ENCODE measurements around the gene PDPN.

The PDPN gene

DNA sequence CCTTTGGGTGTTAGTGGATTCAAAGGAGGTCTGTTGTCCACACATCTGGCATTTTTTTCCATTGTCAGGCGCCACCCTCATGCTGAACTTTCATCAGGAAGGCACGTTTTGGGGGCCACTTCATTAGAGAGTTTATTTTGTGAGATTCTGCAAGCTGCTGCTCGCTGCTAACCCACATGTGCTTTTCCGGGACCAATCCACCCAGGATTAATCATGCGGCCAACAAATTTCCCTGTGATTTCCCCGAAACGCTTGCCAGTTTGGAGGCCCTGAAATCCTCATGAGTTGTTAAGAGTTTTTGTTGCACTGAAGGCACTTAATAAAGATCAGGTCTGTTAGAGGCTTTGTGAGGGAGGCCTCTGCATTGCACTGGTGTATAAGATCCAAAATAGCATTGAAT lies 2.4 kb downstream of the PDPN start (continued):
- TF ChIP-seq ZBTB44 (tag by site-specific recombination; IDR thresholded peaks at IDR 0.05) = no peak
- no peak for TF ChIP-seq ZNF677 (tag by site-specific recombination; IDR thresholded peaks at IDR 0.05)
- TF ChIP-seq SP3 (tag by site-specific recombination; IDR thresholded peaks at IDR 0.05) = no peak

DNA sequence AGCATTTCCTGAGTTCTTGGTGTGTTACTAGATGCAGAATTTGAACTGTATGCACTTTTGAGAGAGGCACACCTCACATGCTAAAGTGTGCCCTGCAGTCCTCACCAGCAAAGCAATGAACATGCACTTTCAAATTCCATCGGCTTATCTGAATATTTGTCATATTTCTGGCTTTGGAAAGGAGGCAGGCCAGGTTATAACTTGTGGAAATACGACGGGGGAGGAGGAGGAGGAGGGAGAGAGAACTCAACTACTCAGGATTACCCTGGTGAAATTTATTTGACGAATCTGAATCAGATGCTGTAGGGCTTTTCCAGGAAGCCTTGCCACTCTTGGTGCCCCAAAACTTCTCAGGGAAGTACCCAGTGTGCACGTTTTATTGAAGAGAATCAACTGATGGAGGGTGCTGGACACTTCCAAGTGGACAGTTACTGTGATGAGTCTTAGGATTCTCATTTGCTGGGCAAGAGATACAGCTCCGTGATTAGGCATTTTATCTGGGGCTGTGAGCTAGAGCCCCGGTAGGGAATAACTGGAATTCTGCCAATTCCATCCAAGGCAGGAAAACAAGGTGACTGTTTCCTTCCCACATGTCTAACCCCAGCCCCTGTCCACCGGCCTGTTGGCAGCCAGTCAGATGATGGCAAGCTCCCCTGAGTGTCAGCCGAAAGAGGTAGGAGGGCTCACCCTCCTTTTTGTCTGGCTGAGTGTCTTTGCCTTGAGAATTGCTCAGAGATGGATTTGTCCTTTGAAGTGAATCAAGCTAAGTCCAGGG lies 3.8 kb downstream of the PDPN start:
- ChIA-PET POLR2A (no interaction called here), CTCF (interaction anchor here (0.6 to 0.9 kb wide), 3 partner anchors 35 to 1469 kb away, joined by 3 read pairs; no protein-coding TSS in a partner anchor)
- H3K9me3 ChIP-seq (ENCODE audit: control insufficient read depth, insufficient read depth, low read depth, low read length) = no peaks in the 10 kb centered on the region
- TF ChIP-seq SALL2 (tag by site-specific recombination; IDR thresholded peaks at IDR 0.05; ENCODE audit: borderline replicate concordance) = no peak
- TF ChIP-seq HOXC10 (CRISPR knock-in tag; IDR thresholded peaks at IDR 0.05) = no peak
- TF ChIP-seq ZBTB10 (tag by site-specific recombination; IDR thresholded peaks at IDR 0.05) = no peak
- no peak for TF ChIP-seq ZSCAN18 (tag by site-specific recombination; IDR thresholded peaks at IDR 0.05)
- TF ChIP-seq ZNF837 (tag by site-specific recombination; IDR thresholded peaks at IDR 0.05) = no peak
- TF ChIP-seq KLF10 (tag by site-specific recombination; IDR thresholded peaks at IDR 0.05) = no peak
- no peak for TF ChIP-seq ZNF76 (tag by site-specific recombination; IDR thresholded peaks at IDR 0.05; ENCODE audit: borderline replicate concordance, low read depth)
- no peak for TF ChIP-seq YY2 (tag by site-specific recombination; IDR thresholded peaks at IDR 0.05)
- TF ChIP-seq SCRT2 (tag by site-specific recombination; IDR thresholded peaks at IDR 0.05) = no peak
- no peak for TF ChIP-seq TRIM28 (IDR thresholded peaks at IDR 0.05; ENCODE audit: borderline replicate concordance, low read length)
- TF ChIP-seq ZNF843 (tag by site-specific recombination; IDR thresholded peaks at IDR 0.05) = no peak
- TF ChIP-seq, protein P1, sequence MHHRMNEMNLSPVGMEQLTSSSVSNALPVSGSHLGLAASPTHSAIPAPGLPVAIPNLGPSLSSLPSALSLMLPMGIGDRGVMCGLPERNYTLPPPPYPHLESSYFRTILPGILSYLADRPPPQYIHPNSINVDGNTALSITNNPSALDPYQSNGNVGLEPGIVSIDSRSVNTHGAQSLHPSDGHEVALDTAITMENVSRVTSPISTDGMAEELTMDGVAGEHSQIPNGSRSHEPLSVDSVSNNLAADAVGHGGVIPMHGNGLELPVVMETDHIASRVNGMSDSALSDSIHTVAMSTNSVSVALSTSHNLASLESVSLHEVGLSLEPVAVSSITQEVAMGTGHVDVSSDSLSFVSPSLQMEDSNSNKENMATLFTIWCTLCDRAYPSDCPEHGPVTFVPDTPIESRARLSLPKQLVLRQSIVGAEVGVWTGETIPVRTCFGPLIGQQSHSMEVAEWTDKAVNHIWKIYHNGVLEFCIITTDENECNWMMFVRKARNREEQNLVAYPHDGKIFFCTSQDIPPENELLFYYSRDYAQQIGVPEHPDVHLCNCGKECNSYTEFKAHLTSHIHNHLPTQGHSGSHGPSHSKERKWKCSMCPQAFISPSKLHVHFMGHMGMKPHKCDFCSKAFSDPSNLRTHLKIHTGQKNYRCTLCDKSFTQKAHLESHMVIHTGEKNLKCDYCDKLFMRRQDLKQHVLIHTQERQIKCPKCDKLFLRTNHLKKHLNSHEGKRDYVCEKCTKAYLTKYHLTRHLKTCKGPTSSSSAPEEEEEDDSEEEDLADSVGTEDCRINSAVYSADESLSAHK (tag by site-specific recombination; IDR thresholded peaks at IDR 0.05) = no peak
- TF ChIP-seq ZNF792 (tag by site-specific recombination; IDR thresholded peaks at IDR 0.05) = no peak
- TF ChIP-seq ZNF585B (tag by site-specific recombination; IDR thresholded peaks at IDR 0.05) = no peak
- no peak for TF ChIP-seq ZBTB17 (tag by site-specific recombination; IDR thresholded peaks at IDR 0.05)
- no peak for TF ChIP-seq ZBTB1 (tag by site-specific recombination; IDR thresholded peaks at IDR 0.05)
- no peak for TF ChIP-seq ZFP37 (tag by site-specific recombination; IDR thresholded peaks at IDR 0.05)
- TF ChIP-seq ZNF169 (tag by site-specific recombination; IDR thresholded peaks at IDR 0.05) = no peak
- no peak for TF ChIP-seq ZNF211 (tag by site-specific recombination; IDR thresholded peaks at IDR 0.05; ENCODE audit: low read depth)
- H3K36me3 ChIP-seq (ENCODE audit: control insufficient read depth in 2 of 2, insufficient read depth in 1 of 2, low read length in 2 of 2) = peaks cover 0 to 23% of the 10 kb centered on the region in 2 experiments; a peak in 2 of 3 replicates
- H3K4me3 ChIP-seq (ENCODE audit: low read depth, low read length) = no peak overlapping the region
- H3K27ac ChIP-seq (ENCODE audit: extremely low read depth, low read depth, low read length) = no peak overlapping the region
- H3K4me1 ChIP-seq (ENCODE audit: control insufficient read depth, insufficient read depth, low read length) = peaks cover 4% of the 10 kb centered on the region

Data from HEK293 (cell line).